ENCODE results near the gene MCTS1. TPM values are rescaled to one million over a fixed set of nuclear protein-coding genes. Genes with fewer than 3 reads are reported as not detected.
"Not testable (repeated sequence)": the region's sequence is repeated elsewhere in the genome, so short reads cannot be mapped to it uniquely, and the experiment has no call there.

Gene MCTS1
- total RNA-seq, 1 donor from 2014 or later = 47.6 TPM

- TF ChIP-seq CTCF (conservative IDR thresholded peaks at IDR 0.05; ENCODE audit: low read depth, low read length) = no peak
- DNase-seq (ENCODE audit: low read depth) = peak; percentile 35
- peak within 1 kb of the TSS; percentile 77 for H3K4me3 ChIP-seq (ENCODE audit: low read depth, low read length)
These were observed 26.0 kb downstream of the MCTS1 start, which contains the start of gene C1GALT1C1 for GRCh38 chrX:120629667-120630537. Gene C1GALT1C1, minus strand, starts transcription at chrX:120630054. Its CDS starts 2,888 bp downstream, at chrX:120627166.

DNA sequence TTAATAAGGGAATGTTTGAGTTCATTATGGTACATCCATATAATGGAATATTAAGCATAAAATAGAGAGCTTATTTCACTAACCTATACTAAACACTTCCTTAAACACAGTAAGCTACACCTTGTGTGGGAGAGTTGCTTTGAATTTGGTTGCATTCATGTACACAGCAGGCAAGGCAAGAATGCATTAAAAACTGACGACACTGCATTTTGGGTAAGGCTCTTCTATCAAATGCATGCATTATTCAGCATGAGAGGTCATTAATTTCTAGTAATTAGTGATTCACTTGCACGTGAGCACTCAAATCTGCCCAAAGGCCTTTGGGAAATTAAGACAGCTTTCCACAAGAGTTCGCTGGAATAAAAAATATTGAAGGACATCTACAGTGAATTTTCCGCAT, 34.7 kb downstream of the MCTS1 start:
- DNase-seq (ENCODE audit: low read depth) = no peak
- TF ChIP-seq CTCF (conservative IDR thresholded peaks at IDR 0.05; ENCODE audit: low read depth, low read length) = no peak
- no peak overlapping the region for H3K4me3 ChIP-seq (ENCODE audit: low read depth, low read length)

GRCh38 chrX:120642871-120643270, 39.0 kb downstream of the MCTS1 start:
- TF ChIP-seq CTCF (conservative IDR thresholded peaks at IDR 0.05; ENCODE audit: low read depth, low read length) = no peak
- no peak overlapping the region for H3K4me3 ChIP-seq (ENCODE audit: low read depth, low read length)
- no peak for DNase-seq (ENCODE audit: low read depth)

- TF ChIP-seq CTCF (conservative IDR thresholded peaks at IDR 0.05; ENCODE audit: low read depth, low read length) = no peak
- H3K4me3 ChIP-seq (ENCODE audit: low read depth, low read length) = no peak overlapping the region
- no peak for DNase-seq (ENCODE audit: low read depth)
These were observed 43.2 kb downstream of the MCTS1 start for GRCh38 chrX:120647127-120647526.

DNA sequence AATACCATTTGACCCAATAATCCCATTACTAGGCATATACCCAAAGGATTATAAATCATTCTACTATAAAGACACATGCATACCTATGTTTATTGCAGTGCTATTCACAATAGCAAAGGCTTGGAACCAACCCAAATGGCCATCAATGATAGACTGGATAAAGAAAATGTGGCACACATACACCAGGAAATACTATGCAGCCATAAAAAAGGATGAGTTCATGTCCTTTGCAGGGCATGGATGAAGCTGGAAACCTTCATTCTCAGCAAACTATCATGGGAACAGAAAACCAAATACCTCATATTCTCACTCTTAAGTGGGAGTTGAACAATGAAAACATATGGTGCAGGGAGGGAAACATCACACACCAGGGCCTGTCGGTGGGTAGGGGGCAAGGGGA, 48.4 kb downstream of the MCTS1 start:
- DNase-seq (ENCODE audit: low read depth); H3K4me3 ChIP-seq (ENCODE audit: low read depth, low read length): not testable (repeated sequence)

- DNase-seq (ENCODE audit: low read depth) = no peak
- TF ChIP-seq CTCF (conservative IDR thresholded peaks at IDR 0.05; ENCODE audit: low read depth, low read length) = no peak
- no peak overlapping the region for H3K4me3 ChIP-seq (ENCODE audit: low read depth, low read length)
These were observed 49.1 kb downstream of the MCTS1 start for GRCh38 chrX:120653000-120653399.

DNA sequence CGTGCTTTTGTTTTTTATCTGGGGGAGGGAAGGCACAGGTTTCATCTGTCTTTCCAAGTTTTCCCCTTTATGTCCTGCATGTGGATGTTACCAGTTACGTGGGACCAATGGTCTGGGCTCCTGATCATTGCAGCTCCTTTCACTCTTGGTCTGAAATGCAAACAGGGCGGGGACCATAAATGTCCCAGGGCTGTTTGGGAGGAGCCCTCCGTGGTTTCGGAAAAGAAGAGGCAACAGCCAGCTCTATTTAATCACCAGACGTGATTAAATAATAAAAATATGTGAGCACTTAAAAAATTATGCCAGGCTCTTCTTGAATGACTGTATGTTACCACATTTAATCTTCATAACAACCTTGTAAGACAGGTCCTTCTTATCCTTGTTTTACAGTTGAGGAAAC, 56.7 kb downstream of the MCTS1 start:
- no peak for DNase-seq (ENCODE audit: low read depth)
- H3K4me3 ChIP-seq (ENCODE audit: low read depth, low read length) = no peak overlapping the region
- TF ChIP-seq CTCF (conservative IDR thresholded peaks at IDR 0.05; ENCODE audit: low read depth, low read length) = no peak

Other genes with a start within 250 kb of the MCTS1 start
- not detected in 2 replicates for gene ATP1B4, start 242.0 kb upstream of the MCTS1 start, total RNA-seq
- 59.6 and 66.6 TPM in 2 replicates for gene LAMP2, start 134.8 kb upstream of the MCTS1 start, total RNA-seq
- 18.5 and 28.1 TPM in 2 replicates for gene CUL4B, start 43.1 kb upstream of the MCTS1 start, total RNA-seq
- gene C1GALT1C1, start 26.0 kb downstream of the MCTS1 start, total RNA-seq = 30.1 and 32.1 TPM in 2 replicates